GM13976 (cell line): Measurements from ENCODE around the gene C1orf146.

Experiments
- DNase-seq: peaks from one replicate; pipeline ENCODE4 v3.0.0; 2012; ENCODE audit warnings: low spot score
- CTCF ChIP-seq: IDR thresholded peaks from 2 replicates; pipeline ENCODE4 v1.5.1; 2012; ENCODE audit warnings: borderline replicate concordance, mild to moderate bottlenecking; ENCODE audit not compliant: insufficient read depth; ENCODE audit errors: extremely low read depth, missing control alignments, control extremely low read depth
- in situ Hi-C: fragments of 300-500 bp; cut with MboI; formaldehyde crosslinking; loops from one replicate; pipeline ENCODE4 v1.12.0; 2022; ENCODE audit warnings: low sequenced_read_pairs, mixed read lengths, inconsistent platforms; ENCODE audit not compliant: unreplicated experiment

Gene C1orf146, protein sequence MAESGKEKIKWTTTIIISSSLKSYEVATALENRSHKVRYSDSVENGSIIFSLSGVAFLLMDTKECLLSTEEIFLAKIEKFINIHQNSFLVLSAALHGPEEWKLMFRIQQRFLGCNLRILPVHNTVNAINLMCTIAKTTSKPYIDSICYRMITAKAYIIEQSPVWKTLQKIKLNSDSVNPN

DNA sequence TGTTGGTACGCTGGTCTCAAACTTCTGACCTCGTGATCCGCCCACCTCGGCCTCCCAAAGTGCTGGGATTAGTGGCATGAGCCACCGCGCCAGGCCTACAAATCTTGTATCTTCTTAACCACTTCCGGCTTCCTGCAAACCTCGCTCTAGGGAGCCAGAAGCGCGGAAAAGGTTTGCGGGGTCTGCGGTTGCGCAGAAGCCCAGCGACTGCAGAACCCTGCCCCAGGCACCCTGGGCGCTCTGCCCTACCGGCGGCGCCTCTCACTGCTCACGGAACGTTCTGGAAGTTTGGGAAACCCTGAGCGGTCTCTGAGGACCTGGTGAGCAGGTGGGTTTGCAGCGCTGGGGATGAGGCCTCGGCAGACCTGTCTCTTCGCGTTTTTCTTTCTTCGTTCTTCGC, at the start of gene C1orf146:
Gene C1orf146 (plus strand): TSS at position 195 of the 400 bp plus-strand sequence. CDS start 13,506 bp downstream, outside the sequence.
- in situ Hi-C loops, result no loop called here
- DNase-seq, result no peak
- TF ChIP-seq CTCF, result no peak

DNA sequence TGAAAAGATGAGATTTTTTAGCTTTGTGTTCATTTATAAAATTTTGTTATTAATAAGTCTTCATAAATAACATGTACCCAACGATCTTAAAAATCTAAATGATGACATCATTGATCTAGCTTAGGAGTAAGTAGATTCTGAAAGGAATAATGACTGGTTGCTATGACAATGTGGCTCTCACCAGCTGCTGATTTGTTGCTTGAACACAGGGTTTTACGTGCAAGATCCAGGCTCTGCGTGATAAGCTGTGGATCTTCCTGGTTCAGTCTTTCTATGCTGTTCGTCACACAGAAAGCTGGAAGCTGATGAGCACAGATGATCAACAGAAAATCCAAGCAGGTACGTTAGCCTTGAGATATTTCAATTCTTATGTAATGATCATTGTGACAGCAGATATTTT, 49.1 kb upstream of the C1orf146 start:
- DNase-seq, result no peak

DNA sequence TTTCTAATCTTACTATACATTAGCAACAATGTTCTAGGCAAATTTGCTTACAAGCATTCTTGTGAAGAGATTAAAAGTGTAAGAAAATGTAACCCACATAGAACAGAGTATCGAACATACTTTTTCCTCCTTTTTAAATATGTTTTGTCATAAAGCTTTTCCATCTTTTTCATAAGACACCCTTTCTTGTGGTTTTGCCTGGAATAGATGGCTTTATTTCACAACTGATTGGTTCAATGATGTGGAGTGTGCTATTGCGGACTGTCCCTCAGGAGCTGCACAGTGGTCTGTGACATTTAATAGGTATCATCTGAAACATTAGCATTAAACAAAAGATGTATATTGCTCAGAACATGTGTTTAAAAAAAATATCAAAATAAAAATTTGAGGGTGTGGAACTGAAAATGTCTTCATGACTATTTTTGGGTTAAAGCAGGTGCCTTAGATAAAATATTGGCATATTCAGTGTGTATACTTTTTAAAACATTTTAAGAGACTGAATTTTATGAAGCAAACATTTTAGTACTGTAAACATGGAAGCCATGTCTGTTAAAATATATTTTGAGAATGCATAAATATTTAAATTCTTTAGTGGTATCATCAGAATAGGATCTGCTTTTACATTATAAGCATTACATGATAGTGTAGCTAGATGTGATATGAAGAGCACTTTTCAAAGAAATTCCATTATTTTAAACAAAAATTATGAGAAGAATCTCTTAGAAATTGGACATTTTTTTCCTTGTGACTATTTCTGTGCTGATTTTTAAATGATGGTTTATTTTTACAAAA, 48.3 kb upstream of the C1orf146 start:
- in situ Hi-C loops, result no loop called here
- no peak for DNase-seq
- TF ChIP-seq CTCF, result no peak

More for the DNA sequence above, 49.1 kb upstream of the C1orf146 start:
- no peak for TF ChIP-seq CTCF
- in situ Hi-C loops, result no loop called here

DNA sequence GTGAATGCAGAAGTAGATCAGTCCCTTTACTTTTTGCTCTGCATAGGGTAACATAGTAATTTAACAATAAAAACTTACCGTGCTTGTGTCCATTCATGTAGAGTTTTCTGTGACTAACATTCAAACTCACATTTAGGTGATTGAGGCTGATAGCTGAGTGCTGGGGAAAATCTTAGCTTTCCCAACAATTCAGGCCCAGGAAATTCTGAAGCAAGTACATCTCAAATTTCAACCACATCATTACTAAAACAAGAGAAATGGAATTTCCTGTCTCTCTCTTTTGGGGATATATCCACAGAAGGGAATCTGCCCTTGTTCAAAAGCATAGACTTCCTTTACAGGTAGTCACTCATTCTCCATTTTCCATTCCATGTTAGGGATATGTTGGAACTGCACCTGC, 33.1 kb upstream of the C1orf146 start:
- in situ Hi-C loops, result no loop called here
- DNase-seq, result no peak
- no peak for TF ChIP-seq CTCF

DNA sequence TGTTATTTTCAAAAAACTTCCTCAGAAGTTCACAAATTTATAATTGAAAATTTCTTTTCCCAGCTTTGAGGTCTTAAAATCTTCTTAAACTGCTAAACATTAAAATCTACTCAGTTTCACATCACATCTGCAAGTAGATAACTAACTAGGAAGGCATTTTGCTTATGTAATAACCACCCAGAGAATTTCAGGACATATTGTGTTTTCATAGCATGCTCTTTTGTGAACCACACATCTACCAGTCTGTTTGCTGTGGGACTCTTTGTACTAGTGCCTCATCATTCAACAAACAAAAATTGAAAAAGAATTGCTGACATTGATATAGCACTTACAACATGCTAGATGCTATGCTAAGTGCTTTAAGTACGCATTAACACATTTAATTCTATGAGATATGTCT, 31.6 kb upstream of the C1orf146 start:
- DNase-seq, result no peak
- in situ Hi-C loops, result no loop called here

More for the DNA sequence above, 31.6 kb upstream of the C1orf146 start:
- TF ChIP-seq CTCF, result no peak
